Measurements from ENCODE around the gene C8A. TPM values are rescaled to one million over a fixed set of nuclear protein-coding genes. Genes with fewer than 3 reads are reported as not detected.

The C8A gene
- total RNA-seq, 1 donor, result not detected

GRCh38 chr1:56874689-56875088, 20.1 kb downstream of the C8A start:
- Histone ChIP-seq H3K4me2 (ENCODE audit: insufficient read depth, low read length) (no peak overlapping the region), H4K20me1 (ENCODE audit: insufficient read depth, low read length) (no peaks in the 10 kb centered on the region), H2AFZ (ENCODE audit: low read length) (no peak overlapping the region), H3K27ac (ENCODE audit: low read depth, low read length) (no peak overlapping the region), H3K4me3 (ENCODE audit: insufficient read depth, low read length) (no peak overlapping the region), H3K36me3 (ENCODE audit: insufficient read depth, low read length) (no peaks in the 10 kb centered on the region), H3K27me3 (ENCODE audit: insufficient read depth, low read length) (no peaks in the 10 kb centered on the region), H3K4me1 (ENCODE audit: insufficient read depth, low read length) (peaks cover 8% of the 10 kb centered on the region), H3K9me3 (ENCODE audit: low read depth, low read length) (no peaks in the 10 kb centered on the region), H3K79me2 (ENCODE audit: insufficient read depth, low read length) (no peaks in the 10 kb centered on the region)
- no peak for TF ChIP-seq CTCF (IDR thresholded peaks at IDR 0.05; ENCODE audit: extremely low read depth, low read depth, low read length)
- DNase-seq (ENCODE audit: insufficient read length, low spot score, missing footprints), result peak; percentile 11

GRCh38 chr1:56877973-56878372, 23.4 kb downstream of the C8A start:
- H3K4me1 ChIP-seq (ENCODE audit: insufficient read depth, low read length), result peaks cover under 1% of the 10 kb centered on the region
- no peaks in the 10 kb centered on the region for H3K79me2 ChIP-seq (ENCODE audit: insufficient read depth, low read length)
- no peak overlapping the region for H3K4me3 ChIP-seq (ENCODE audit: insufficient read depth, low read length)
- no peak for DNase-seq (ENCODE audit: insufficient read length, low spot score, missing footprints)
- TF ChIP-seq CTCF (IDR thresholded peaks at IDR 0.05; ENCODE audit: extremely low read depth, low read depth, low read length), result no peak
- no peaks in the 10 kb centered on the region for H3K9me3 ChIP-seq (ENCODE audit: low read depth, low read length)
- no peak overlapping the region for H3K27ac ChIP-seq (ENCODE audit: low read depth, low read length)
- no peaks in the 10 kb centered on the region for H3K36me3 ChIP-seq (ENCODE audit: insufficient read depth, low read length)
- H3K4me2 ChIP-seq (ENCODE audit: insufficient read depth, low read length), result no peak overlapping the region
- no peaks in the 10 kb centered on the region for H4K20me1 ChIP-seq (ENCODE audit: insufficient read depth, low read length)
- H3K27me3 ChIP-seq (ENCODE audit: insufficient read depth, low read length), result no peaks in the 10 kb centered on the region
- H2AFZ ChIP-seq (ENCODE audit: low read length), result peak overlapping the region; percentile 71

- no peaks in the 10 kb centered on the region for H3K27me3 ChIP-seq (ENCODE audit: insufficient read depth, low read length)
- no peak for TF ChIP-seq CTCF (IDR thresholded peaks at IDR 0.05; ENCODE audit: extremely low read depth, low read depth, low read length)
- H3K79me2 ChIP-seq (ENCODE audit: insufficient read depth, low read length), result no peaks in the 10 kb centered on the region
These were observed 26.2 kb downstream of the C8A start for GRCh38 chr1:56880774-56881173.

GRCh38 chr1:56881417-56881816, 26.8 kb downstream of the C8A start:
- no peaks in the 10 kb centered on the region for H3K9me3 ChIP-seq (ENCODE audit: low read depth, low read length)
- H3K36me3 ChIP-seq (ENCODE audit: insufficient read depth, low read length), result no peaks in the 10 kb centered on the region
- no peaks in the 10 kb centered on the region for H3K4me1 ChIP-seq (ENCODE audit: insufficient read depth, low read length)
- no peak for DNase-seq (ENCODE audit: insufficient read length, low spot score, missing footprints)
- no peaks in the 10 kb centered on the region for H3K79me2 ChIP-seq (ENCODE audit: insufficient read depth, low read length)
- H3K4me3 ChIP-seq (ENCODE audit: insufficient read depth, low read length), result no peak overlapping the region
- H3K27me3 ChIP-seq (ENCODE audit: insufficient read depth, low read length), result no peaks in the 10 kb centered on the region
- no peak overlapping the region for H3K27ac ChIP-seq (ENCODE audit: low read depth, low read length)
- TF ChIP-seq CTCF (IDR thresholded peaks at IDR 0.05; ENCODE audit: extremely low read depth, low read depth, low read length), result no peak
- H4K20me1 ChIP-seq (ENCODE audit: insufficient read depth, low read length), result no peaks in the 10 kb centered on the region
- no peak overlapping the region for H3K4me2 ChIP-seq (ENCODE audit: insufficient read depth, low read length)
- H2AFZ ChIP-seq (ENCODE audit: low read length), result no peak overlapping the region

More at GRCh38 chr1:56880774-56881173, 26.2 kb downstream of the C8A start:
- Histone ChIP-seq H3K36me3 (ENCODE audit: insufficient read depth, low read length) (no peaks in the 10 kb centered on the region), H3K4me3 (ENCODE audit: insufficient read depth, low read length) (no peak overlapping the region), H3K4me1 (ENCODE audit: insufficient read depth, low read length) (no peaks in the 10 kb centered on the region), H3K9me3 (ENCODE audit: low read depth, low read length) (no peaks in the 10 kb centered on the region), H3K4me2 (ENCODE audit: insufficient read depth, low read length) (no peak overlapping the region), H2AFZ (ENCODE audit: low read length) (no peak overlapping the region), H4K20me1 (ENCODE audit: insufficient read depth, low read length) (no peaks in the 10 kb centered on the region), H3K27ac (ENCODE audit: low read depth, low read length) (no peak overlapping the region)
- DNase-seq (ENCODE audit: insufficient read length, low spot score, missing footprints), result no peak
